Measurements from ENCODE around the gene TMEM11.

The TMEM11 gene

DNA sequence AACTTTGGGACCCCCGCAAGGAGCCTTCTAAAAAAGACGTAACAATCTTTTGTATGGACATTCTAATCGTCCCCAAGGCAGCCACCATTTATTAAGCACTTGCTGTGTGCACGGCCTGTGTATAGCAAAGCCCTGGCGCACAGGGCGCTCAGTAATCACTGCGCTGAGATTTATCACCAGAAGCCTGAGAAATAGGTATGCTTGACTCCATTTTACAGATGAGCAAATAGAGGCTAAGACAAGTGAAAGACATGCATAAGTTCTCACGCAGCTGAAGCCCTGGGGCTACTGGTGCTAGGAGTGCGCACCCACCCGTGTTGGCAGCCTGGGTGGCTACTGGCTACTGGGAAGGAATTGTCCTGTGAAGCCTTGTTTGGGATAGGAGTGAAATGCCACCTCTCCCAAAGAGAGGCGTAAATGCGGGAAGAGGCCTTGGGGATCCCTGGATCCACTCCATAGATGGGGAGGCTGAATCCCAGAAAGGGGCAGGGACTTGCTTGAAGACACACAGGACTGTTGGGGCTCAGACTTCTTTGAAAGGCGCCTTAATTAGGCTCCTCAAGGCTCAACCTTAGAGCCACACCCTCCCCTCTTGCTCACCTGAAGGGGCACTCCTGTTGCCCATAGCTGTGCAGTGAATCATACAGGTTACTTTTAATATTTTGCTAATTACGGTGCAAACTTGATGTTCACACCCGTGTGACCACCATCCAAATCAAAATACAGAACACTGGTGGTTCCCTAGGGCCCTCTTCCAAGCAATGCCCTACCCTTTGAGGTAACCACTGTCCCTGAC, 39.9 kb upstream of the TMEM11 start:
- TF ChIP-seq, protein P1, sequence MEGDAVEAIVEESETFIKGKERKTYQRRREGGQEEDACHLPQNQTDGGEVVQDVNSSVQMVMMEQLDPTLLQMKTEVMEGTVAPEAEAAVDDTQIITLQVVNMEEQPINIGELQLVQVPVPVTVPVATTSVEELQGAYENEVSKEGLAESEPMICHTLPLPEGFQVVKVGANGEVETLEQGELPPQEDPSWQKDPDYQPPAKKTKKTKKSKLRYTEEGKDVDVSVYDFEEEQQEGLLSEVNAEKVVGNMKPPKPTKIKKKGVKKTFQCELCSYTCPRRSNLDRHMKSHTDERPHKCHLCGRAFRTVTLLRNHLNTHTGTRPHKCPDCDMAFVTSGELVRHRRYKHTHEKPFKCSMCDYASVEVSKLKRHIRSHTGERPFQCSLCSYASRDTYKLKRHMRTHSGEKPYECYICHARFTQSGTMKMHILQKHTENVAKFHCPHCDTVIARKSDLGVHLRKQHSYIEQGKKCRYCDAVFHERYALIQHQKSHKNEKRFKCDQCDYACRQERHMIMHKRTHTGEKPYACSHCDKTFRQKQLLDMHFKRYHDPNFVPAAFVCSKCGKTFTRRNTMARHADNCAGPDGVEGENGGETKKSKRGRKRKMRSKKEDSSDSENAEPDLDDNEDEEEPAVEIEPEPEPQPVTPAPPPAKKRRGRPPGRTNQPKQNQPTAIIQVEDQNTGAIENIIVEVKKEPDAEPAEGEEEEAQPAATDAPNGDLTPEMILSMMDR (IDR thresholded peaks at IDR 0.05): no peak
- H2AFZ ChIP-seq: peak overlapping the region; percentile 83
- peaks cover 2% of the 10 kb centered on the region for H3K4me1 ChIP-seq
- H3K27me3 ChIP-seq (ENCODE audit: control insufficient read depth, insufficient read depth, low read length): no peaks in the 10 kb centered on the region
- no peaks in the 10 kb centered on the region for H3K36me3 ChIP-seq (ENCODE audit: control insufficient read depth, insufficient read depth, low read length)
- H3K4me3 ChIP-seq (ENCODE audit: low read depth, low read length): peak overlapping the region; percentile 62
- no peaks in the 10 kb centered on the region for H3K9me3 ChIP-seq (ENCODE audit: control insufficient read depth, low read length)
- peak overlapping the region; percentile 50 for H3K27ac ChIP-seq
- H3K4me2 ChIP-seq (ENCODE audit: low read length): peak overlapping the region; percentile 59
- peaks cover 2% of the 10 kb centered on the region for H3K79me2 ChIP-seq
- no peak overlapping the region for H3K9ac ChIP-seq

DNA sequence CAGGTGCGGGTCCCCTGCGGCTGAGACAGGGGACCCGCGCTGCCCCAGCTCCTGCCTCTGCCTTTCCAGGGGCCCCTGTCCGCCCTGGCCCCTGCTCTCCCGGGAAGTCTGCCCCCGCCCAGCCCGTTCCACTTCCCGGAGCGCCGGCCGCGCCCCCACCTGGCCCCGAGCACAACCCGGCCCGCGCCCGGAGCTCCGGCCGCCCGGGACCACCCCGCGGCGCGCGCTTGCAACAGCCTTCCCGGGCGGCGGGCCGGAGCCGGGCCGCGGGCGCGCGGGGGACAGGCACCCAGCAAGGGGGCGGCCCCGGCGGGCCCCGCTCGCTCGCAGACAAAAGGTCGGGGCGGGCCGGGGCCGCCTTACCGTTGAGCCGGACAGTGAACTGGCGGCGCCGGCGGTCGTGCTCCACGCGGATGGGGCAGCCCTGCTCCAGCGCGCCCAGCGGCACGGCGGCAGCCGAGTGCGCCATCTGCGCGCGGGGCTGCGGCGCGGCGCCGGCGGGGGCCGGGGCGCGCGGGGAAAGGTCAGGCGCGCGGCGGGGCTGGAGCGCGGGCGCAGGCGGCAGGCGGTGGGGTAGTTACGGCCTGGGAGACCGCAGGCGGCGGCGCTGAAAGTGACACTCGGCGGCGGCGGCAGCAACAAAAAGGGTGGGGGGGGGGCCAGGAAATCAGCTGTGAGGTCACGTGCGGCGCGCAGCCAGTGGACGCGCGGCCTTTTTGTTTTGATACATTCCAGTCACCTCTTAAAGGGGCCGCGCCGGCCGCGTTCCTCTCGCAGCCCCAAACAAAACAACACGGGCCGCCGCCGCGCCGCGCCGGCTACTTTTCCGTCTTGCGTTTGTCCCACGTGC, 39.1 kb upstream of the TMEM11 start, which contains the start of gene NATD1:
NATD1 (minus strand) TSS at position 615 of the 850 bp plus-strand sequence; CDS start at position 469, 146 bp downstream.
- Histone ChIP-seq H3K9me3 (ENCODE audit: control insufficient read depth, low read length) (no peaks in the 10 kb centered on the region), H2AFZ (peak within 1 kb of the TSS; percentile 83), H3K36me3 (ENCODE audit: control insufficient read depth, insufficient read depth, low read length) (no peaks in the 10 kb centered on the region), H3K4me3 (ENCODE audit: low read depth, low read length) (peak within 1 kb of the TSS; percentile 62), H3K79me2 (peaks cover 2% of the 10 kb centered on the region), H3K4me2 (ENCODE audit: low read length) (peak within 1 kb of the TSS; percentile 66), H3K4me1 (peaks cover 2% of the 10 kb centered on the region), H3K27ac (peak within 1 kb of the TSS; percentile 50), H3K9ac (peak within 1 kb of the TSS; percentile 29), H3K27me3 (ENCODE audit: control insufficient read depth, insufficient read depth, low read length) (no peaks in the 10 kb centered on the region)
- TF ChIP-seq, protein P1 (IDR thresholded peaks at IDR 0.05): no peak

DNA sequence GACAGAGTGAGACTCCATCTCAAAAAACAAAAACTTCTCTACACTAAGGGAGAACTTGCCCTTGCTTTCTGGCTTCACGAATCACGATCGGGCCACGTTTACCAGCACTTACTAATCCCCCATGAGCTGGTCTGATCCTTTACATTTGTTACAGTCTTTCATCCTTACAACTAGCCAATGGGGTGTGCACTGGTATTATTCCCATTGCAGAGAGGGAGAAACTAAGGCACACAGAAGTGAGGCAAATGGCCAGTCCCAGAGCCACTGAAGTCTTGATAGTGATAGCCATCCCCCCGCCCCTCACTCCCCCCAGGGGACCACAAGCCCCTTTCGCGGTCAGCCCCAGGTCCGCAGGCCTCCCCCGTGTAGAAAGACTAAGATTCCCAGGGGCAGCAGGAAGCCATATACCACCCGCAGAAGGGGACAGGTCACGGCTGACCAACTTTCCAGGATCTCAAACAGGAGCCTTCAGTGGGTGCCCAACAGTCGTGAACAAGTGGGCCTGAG, 38.4 kb upstream of the TMEM11 start:
- no peaks in the 10 kb centered on the region for H3K27me3 ChIP-seq (ENCODE audit: control insufficient read depth, insufficient read depth, low read length)
- peak overlapping the region; percentile 41 for H3K27ac ChIP-seq
- peak overlapping the region; percentile 66 for H3K4me2 ChIP-seq (ENCODE audit: low read length)
- H3K4me3 ChIP-seq (ENCODE audit: low read depth, low read length): peak overlapping the region; percentile 47
- peak overlapping the region; percentile 29 for H3K9ac ChIP-seq
- no peaks in the 10 kb centered on the region for H3K36me3 ChIP-seq (ENCODE audit: control insufficient read depth, insufficient read depth, low read length)
- TF ChIP-seq, protein P1 (IDR thresholded peaks at IDR 0.05): no peak
- peak overlapping the region; percentile 76 for H2AFZ ChIP-seq
- peaks cover 2% of the 10 kb centered on the region for H3K79me2 ChIP-seq
- H3K4me1 ChIP-seq: peaks cover 2% of the 10 kb centered on the region
- no peaks in the 10 kb centered on the region for H3K9me3 ChIP-seq (ENCODE audit: control insufficient read depth, low read length)

DNA sequence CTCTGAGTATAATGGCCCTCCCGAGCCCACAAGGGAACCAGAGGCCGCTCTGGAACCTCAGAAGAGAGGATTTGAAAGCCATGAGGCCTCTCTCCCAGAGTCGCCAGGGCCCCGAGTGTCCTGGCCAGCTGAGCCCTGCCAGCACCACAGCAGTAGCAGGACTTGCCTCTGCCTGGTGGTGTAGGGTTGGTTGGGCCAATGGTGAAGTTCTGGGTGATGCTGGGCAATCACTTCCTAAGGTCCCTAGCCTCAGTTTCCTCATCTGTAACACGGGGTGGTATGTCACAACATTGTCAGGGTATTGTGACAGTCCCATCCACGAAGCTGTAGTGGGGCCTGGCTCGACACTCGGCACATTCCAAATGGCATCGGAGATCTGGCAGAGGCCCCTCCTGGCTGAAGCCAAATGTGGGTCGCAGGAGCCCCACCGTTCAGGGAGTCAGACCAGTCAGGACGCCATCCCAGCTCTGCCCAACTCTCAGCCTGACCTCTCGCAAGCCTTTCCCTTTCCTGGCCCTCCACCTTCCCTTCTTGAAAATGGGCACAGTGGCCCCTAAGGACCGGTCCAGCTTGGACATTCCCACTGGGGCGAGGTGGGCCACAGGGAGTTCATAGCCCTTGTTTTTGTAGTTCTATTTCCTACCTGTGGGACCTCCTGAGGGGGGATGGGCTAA, 37.5 kb upstream of the TMEM11 start:
- H3K4me1 ChIP-seq: peaks cover 2% of the 10 kb centered on the region
- no peaks in the 10 kb centered on the region for H3K36me3 ChIP-seq (ENCODE audit: control insufficient read depth, insufficient read depth, low read length)
- H3K79me2 ChIP-seq: peaks cover 2% of the 10 kb centered on the region
- no peak overlapping the region for H3K27ac ChIP-seq
- H3K9ac ChIP-seq: no peak overlapping the region
- TF ChIP-seq, protein P1 (IDR thresholded peaks at IDR 0.05): no peak
- no peak overlapping the region for H3K4me3 ChIP-seq (ENCODE audit: low read depth, low read length)
- H3K4me2 ChIP-seq (ENCODE audit: low read length): no peak overlapping the region
- H3K9me3 ChIP-seq (ENCODE audit: control insufficient read depth, low read length): no peaks in the 10 kb centered on the region
- H2AFZ ChIP-seq: no peak overlapping the region
- no peaks in the 10 kb centered on the region for H3K27me3 ChIP-seq (ENCODE audit: control insufficient read depth, insufficient read depth, low read length)
